Stimulated activated CD4-positive, alpha-beta T cell treated with anti-CD3 and anti-CD28 coated beads, TNF-alpha, amount 100 ng/mL, for 4 hours (primary cell): ENCODE data around the gene PLEKHG3.
"Not testable (repeated sequence)": the region's sequence is repeated elsewhere in the genome, so short reads cannot be mapped to it uniquely, and the experiment has no call there.

Experiments
- DNase-seq, 3 experiments: peaks; one replicate each; pipeline ENCODE4 v3.0.0-alpha.2; 2020; ENCODE audit warnings: low read depth in 3 of 3

Gene PLEKHG3

GRCh38 chr14:64704143-64704742 lies at the start of gene PLEKHG3:
PLEKHG3 (plus strand) TSS chr14:64704424; CDS start chr14:64727632, 23,208 bp downstream.
- no peak for DNase-seq

GRCh38 chr14:64654901-64655300 lies 49.3 kb upstream of the PLEKHG3 start:
- DNase-seq: no peak

- DNase-seq: no peak
Measured at GRCh38 chr14:64656986-64657385, 47.2 kb upstream of the PLEKHG3 start.

- DNase-seq: no peak
Measured at GRCh38 chr14:64658201-64658600, 46.0 kb upstream of the PLEKHG3 start.

- not testable (repeated sequence) for DNase-seq
Measured at GRCh38 chr14:64658700-64659264, 45.4 kb upstream of the PLEKHG3 start.

- no peak for DNase-seq
Measured at GRCh38 chr14:64659366-64659765, 44.9 kb upstream of the PLEKHG3 start.

- no peak for DNase-seq
Measured at GRCh38 chr14:64663174-64663573, 41.0 kb upstream of the PLEKHG3 start.

- DNase-seq: no peak
Measured at GRCh38 chr14:64671591-64671990, 32.6 kb upstream of the PLEKHG3 start.

GRCh38 chr14:64673316-64673715 lies 30.9 kb upstream of the PLEKHG3 start:
- DNase-seq: no peak

- DNase-seq: no peak
Measured at GRCh38 chr14:64673748-64674147, 30.5 kb upstream of the PLEKHG3 start.

- no peak for DNase-seq
Measured at GRCh38 chr14:64674829-64675228, 29.4 kb upstream of the PLEKHG3 start.

GRCh38 chr14:64675312-64675711 lies 28.9 kb upstream of the PLEKHG3 start:
- DNase-seq: no peak

GRCh38 chr14:64676410-64677008 lies 27.7 kb upstream of the PLEKHG3 start:
- no peak for DNase-seq

- no peak for DNase-seq
Measured at GRCh38 chr14:64680013-64680713, 24.1 kb upstream of the PLEKHG3 start.

GRCh38 chr14:64680714-64681065 lies 23.5 kb upstream of the PLEKHG3 start:
- DNase-seq: no peak

GRCh38 chr14:64681796-64682710 lies 22.2 kb upstream of the PLEKHG3 start:
- no peak for DNase-seq

- no peak for DNase-seq
Measured at GRCh38 chr14:64682843-64683242, 21.4 kb upstream of the PLEKHG3 start.

- no peak for DNase-seq
Measured at GRCh38 chr14:64683264-64683663, 21.0 kb upstream of the PLEKHG3 start.

- no peak for DNase-seq
Measured at GRCh38 chr14:64684091-64684490, 20.1 kb upstream of the PLEKHG3 start.

GRCh38 chr14:64685371-64686281 lies 18.6 kb upstream of the PLEKHG3 start:
- no peak for DNase-seq

GRCh38 chr14:64686282-64686615 lies 18.0 kb upstream of the PLEKHG3 start:
- no peak for DNase-seq
